Sigmoid colon (tissue), 4 donors: ENCODE measurements around the gene C17orf100.

Source experiments
- CTCF ChIP-seq, 4 experiments: fragments of 450-650 bp in 3 of 4; fragments of 200-600 bp in 1 of 4; IDR thresholded peaks; one replicate each; pipeline ENCODE4 v1.5.1; 2016 to 2019; ENCODE audit warnings: antibody characterized with exemption in 4 of 4, mild to moderate bottlenecking in 3 of 4, moderate library complexity in 2 of 4
- EP300 ChIP-seq, 4 donors: sonication (generic); formaldehyde crosslinking; IDR thresholded peaks; one replicate each; pipeline ENCODE4 v1.6.1; 2017; ENCODE audit warnings: antibody characterized with exemption in 4 of 4
- POLR2AphosphoS5 ChIP-seq, 4 donors: sonication (generic); formaldehyde crosslinking; IDR thresholded peaks; one replicate each; pipeline ENCODE4 v1.6.1; 2017; ENCODE audit warnings: antibody characterized with exemption in 4 of 4

GRCh38 chr17:6695051-6695450 lies 43.5 kb downstream of the C17orf100 start:
- no peak for TF ChIP-seq CTCF (IDR thresholded peaks at IDR 0.05)
- TF ChIP-seq EP300 (IDR thresholded peaks at IDR 0.05) = no peak
- no peak for TF ChIP-seq POLR2AphosphoS5 (IDR thresholded peaks at IDR 0.05)
